Transverse colon (tissue), 4 donors: ENCODE results near the gene RCAN3.

Source experiments
- CTCF ChIP-seq, 5 experiments: fragments of 200-600 bp in 3 of 5; fragments of 450-650 bp in 2 of 5; sonication (generic) in 3 of 5; IDR thresholded peaks; 1 replicate in 2 of 5; 2 replicates in 3 of 5; pipeline ENCODE4 v1.5.1; 2016 to 2017; ENCODE audit warnings: antibody characterized with exemption in 5 of 5, inconsistent platforms in 3 of 5, mild to moderate bottlenecking in 2 of 5, moderate library complexity in 1 of 5
- EP300 ChIP-seq: sonication (generic); formaldehyde crosslinking; IDR thresholded peaks from one replicate; pipeline ENCODE4 v1.6.1; 2017; ENCODE audit warnings: antibody characterized with exemption, low read depth
- POLR2A ChIP-seq: fragments of 450-650 bp; IDR thresholded peaks from one replicate; pipeline ENCODE4 v1.6.1; 2016; ENCODE audit warnings: antibody characterized with exemption, mild to moderate bottlenecking, moderate library complexity
- POLR2AphosphoS5 ChIP-seq, 3 donors: sonication (generic); formaldehyde crosslinking; IDR thresholded peaks; one replicate each; pipeline ENCODE4 v1.6.1; 2016; ENCODE audit warnings: antibody characterized with exemption in 3 of 3

GRCh38 chr1:24472527-24473251, 29.9 kb upstream of the RCAN3 start:
- TF ChIP-seq CTCF (IDR thresholded peaks at IDR 0.05) (no peak), POLR2AphosphoS5 (IDR thresholded peaks at IDR 0.05) (no peak), EP300 (no peak), POLR2A (no peak)
